Measurements from ENCODE around the gene FARS2. TPM values are rescaled to one million over a fixed set of nuclear protein-coding genes. Genes with fewer than 3 reads are reported as not detected.

The FARS2 gene
- total and polyA plus RNA-seq, 2 donors (not counting 3 experiments of a cell fraction or from before 2014, with no cell fraction given) = 20.2 to 20.5 TPM

DNA sequence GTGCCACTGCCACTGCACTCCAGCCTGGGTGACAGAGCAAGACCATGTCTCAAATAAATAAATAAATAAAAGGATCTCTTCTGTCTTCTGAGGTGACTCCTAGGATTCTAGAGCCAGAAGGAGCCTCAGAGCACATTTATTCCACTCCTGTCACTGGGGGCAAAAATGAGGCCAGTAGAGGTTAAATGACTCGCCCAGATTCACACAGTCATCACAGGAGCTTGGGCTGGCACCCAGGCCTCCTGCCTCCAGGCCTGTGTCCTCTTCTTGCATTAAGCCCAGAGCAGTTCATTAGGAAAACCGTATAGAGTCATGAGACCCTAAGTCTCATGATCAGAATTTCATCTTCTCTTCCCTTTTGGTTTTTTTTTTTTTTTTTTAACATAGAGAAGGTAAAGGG is 502.1 kb downstream of the FARS2 start:
- ChIA-PET POLR2A (interaction anchor here (0.5 kb wide), 1 partner anchor 10 kb away, joined by 4 read pairs; no protein-coding TSS in a partner anchor), CTCF (interaction anchor here (4.1 kb wide), 1 partner anchor 292 kb away, joined by 34 read pairs; no protein-coding TSS in a partner anchor)
- no peaks in the 10 kb centered on the region for H4K20me1 ChIP-seq (replicated peaks; ENCODE audit: control insufficient read depth, extremely low read depth, insufficient read depth, low read length)
- no peak overlapping the region for H3K4me3 ChIP-seq (replicated peaks in 1 of 3; ENCODE audit: insufficient read depth in 1 of 3, low read depth in 1 of 3, low read length in 3 of 3)
- dilution Hi-C loops (cut with MboI; ENCODE audit: extremely low pct_ligation_motif_present, low sequenced_read_pairs) (no loop called here), intact Hi-C loops (cut with micrococcal nuclease) (no loop called here)
- no peak for DNase-seq (ENCODE audit: low read depth, low spot score)
- no peak overlapping the region for H3K9ac ChIP-seq (replicated peaks; ENCODE audit: extremely low read depth, insufficient read depth, low read length)
- no peaks in the 10 kb centered on the region for H3K79me2 ChIP-seq (ENCODE audit: control insufficient read depth, insufficient read depth, low read length)
- H3K4me1 ChIP-seq (ENCODE audit: control insufficient read depth, extremely low read depth, insufficient read depth, low read length) = no peaks in the 10 kb centered on the region
- no peak overlapping the region for H3K27ac ChIP-seq (ENCODE audit: insufficient read depth, low read depth, low read length)
- no peaks in the 10 kb centered on the region for H3K36me3 ChIP-seq (ENCODE audit: control insufficient read depth in 2 of 2, extremely low read depth in 1 of 2, insufficient read depth in 2 of 2, low read length in 2 of 2)
- TF ChIP-seq JUN (IDR thresholded peaks at IDR 0.05; ENCODE audit: borderline replicate concordance, insufficient read depth, insufficient read length, low read depth) = no peak
- TF ChIP-seq POLR2AphosphoS5 (IDR thresholded peaks at IDR 0.05; ENCODE audit: insufficient read depth, low read depth, low read length) = no peak
- no peak for TF ChIP-seq FOS (IDR thresholded peaks at IDR 0.05; ENCODE audit: borderline replicate concordance, insufficient read depth, low read length)
- TF ChIP-seq CTCF (IDR thresholded peaks at IDR 0.05; ENCODE audit: extremely low read depth in 1 of 2, insufficient read depth in 1 of 2, low read depth in 1 of 2, low read length in 2 of 2) = no peak
- TF ChIP-seq, protein P1, sequence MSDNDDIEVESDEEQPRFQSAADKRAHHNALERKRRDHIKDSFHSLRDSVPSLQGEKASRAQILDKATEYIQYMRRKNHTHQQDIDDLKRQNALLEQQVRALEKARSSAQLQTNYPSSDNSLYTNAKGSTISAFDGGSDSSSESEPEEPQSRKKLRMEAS (IDR thresholded peaks at IDR 0.05; ENCODE audit: insufficient read depth, insufficient read length) = no peak
- TF ChIP-seq POLR2A (IDR thresholded peaks at IDR 0.05; ENCODE audit: low read depth, low read length) = no peak
- no peak for TF ChIP-seq MYC (IDR thresholded peaks at IDR 0.05; ENCODE audit: low read depth, low read length)
- no peak for TF ChIP-seq EZH2 (IDR thresholded peaks at IDR 0.05; ENCODE audit: borderline replicate concordance, low read depth, low read length, severe bottlenecking)
- no peak for TF ChIP-seq GATA2 (IDR thresholded peaks at IDR 0.05; ENCODE audit: insufficient read depth, insufficient read length, low read depth, low read length)
- no TSS peak for BruUV-seq (replicated peaks)
- H3K9me1 ChIP-seq (replicated peaks; ENCODE audit: control insufficient read depth, extremely low read depth, insufficient read depth, low read length) = no peaks in the 10 kb centered on the region
- H3K4me2 ChIP-seq (ENCODE audit: insufficient read depth, low read length) = no peak overlapping the region
- FAIRE-seq = no peak
- no peak overlapping the region for H2AFZ ChIP-seq (ENCODE audit: low read depth, low read length)
- no peaks in the 10 kb centered on the region for H3K9me3 ChIP-seq (replicated peaks; ENCODE audit: control insufficient read depth, insufficient read depth, low read length)
- no peaks in the 10 kb centered on the region for H3K27me3 ChIP-seq (ENCODE audit: control insufficient read depth in 2 of 2, insufficient read depth in 2 of 2, low read length in 2 of 2)
